ENCODE data around the gene DOK1.
A peak's percentile ranks its signal among the peaks of the same experiment; 100 is the strongest.
"Not testable (repeated sequence)": the region's sequence is repeated elsewhere in the genome, so short reads cannot be mapped to it uniquely, and the experiment has no call there.

Gene DOK1

DNA sequence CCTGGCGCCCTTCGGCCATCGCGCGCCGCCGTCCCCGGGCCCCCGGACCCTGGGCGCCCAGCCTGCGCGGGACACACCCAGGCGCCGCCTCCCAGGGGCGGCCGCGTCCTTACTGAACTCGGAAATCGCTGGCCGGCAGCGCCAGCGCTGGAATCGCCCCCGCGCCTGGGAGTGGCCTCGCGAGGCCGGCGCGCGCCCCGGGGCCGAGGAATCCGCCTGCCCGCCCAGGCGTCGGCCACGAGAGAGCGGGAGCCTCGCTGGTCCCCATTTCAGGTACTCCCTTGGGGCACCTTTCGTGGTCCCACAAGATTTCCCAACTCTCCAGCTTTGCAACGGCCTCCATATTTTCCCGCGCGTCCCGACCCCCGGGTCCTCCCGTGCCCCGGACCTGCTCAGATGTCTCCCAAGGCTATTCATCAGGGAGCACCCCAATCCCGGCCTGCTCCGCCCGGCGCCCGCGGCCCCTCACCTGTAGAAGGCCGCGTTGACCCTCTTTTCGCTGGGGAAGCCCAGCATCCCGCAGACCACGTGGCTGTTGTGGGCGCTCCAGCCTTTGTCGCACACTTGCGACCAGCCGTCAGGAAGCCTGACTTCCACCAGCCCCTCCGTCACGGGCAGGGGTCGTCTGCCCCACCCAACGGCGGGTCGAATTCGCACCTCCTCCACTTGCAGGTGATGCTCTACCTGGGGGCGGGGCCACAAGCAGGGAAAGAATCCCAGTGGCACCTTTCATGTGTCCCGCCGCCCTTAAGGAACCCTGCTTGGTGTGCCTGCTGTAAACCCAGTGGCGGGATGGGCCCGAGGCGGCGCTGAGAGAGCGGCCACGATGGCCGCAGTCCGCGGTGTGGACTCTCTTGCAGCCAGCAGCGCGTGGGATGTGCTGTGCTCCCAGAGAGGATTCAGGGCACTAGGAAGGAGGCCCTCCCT is 5.4 kb upstream of the DOK1 start:
- DNase-seq = peak; percentile 69

DNA sequence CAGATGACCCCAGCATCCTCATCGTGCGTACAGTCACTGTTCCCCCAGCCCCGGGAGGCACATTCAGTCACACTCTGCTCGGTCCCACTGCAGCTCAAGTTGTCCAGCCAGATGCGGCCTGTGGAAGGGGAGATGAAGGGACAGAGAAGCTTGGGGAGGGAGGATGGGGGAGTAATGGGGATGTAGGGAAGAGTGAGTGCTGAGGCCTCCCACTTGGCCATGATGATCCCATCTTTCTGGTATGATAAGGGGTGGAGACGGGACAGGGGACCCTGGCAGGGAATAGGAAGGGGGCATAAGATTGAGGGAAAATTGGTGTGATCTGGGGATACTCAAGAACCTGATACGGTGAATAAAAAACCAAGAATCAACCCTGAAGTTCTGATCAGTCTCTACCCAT is 4.3 kb upstream of the DOK1 start:
- DNase-seq = no peak

DNA sequence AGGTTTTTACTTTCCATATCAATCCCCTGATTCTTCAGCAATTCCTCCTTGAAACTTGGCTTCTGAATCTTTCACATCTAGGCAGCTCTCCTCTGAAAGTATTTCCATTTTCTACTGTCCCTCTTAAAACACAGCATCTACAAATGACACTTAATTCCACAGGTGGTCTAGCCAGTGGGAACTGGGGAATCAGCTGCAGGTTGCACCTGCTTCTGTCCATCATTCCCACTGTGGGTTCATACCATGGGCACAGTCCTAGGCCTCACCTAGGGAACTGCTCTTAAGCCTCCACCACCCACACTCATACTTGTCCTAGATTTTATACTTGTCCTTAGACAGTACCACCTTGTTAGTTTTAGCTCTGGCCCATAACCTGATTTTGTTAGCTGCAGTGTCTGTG is 3.0 kb upstream of the DOK1 start:
- no peak for DNase-seq

DNA sequence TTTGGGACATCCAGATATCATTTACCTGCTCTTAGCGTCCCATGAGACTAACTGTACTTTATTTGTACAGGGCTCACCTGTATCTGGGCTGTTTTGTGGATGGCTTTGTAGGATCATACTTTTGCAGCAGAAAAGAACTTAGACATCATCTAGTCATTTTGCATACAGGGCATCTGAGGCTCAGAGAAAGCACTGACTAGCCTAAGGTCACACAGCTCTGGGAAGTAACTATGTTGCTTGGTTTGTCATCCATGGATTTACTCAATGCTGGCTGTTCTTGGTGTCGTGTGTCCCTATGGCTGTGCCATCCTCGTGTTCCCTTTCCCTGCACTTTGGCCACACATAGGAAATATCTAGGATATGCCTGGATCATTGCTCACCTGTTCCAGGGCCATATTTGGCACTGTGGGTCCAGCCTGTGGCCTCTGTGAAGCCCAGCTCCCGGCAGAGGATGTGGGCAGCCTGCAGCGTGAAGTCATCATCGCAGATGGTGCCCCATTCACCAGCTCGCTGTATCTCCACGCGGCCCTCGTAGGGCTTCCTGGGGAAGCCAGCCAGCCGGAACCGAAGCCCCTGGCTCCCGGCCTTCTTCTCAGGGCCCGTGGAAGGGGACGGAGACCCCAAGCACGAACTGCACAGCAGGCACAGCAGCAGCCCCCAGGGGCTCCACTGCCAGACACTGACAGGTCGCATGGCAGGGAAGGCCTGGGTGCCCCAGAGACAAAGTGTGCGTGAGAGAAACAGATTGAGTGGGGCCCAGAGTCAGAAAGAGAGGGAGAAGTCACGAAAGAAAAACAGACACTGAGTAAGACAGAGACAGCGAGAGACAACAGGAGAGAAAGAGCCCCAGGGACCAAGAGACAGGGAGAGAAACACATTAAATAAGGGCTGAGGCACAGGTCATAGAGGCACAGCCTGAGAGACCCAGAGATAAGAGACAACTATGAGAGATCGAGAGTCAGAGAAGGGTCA is 2.3 kb upstream of the DOK1 start:
- no peak for DNase-seq

DNA sequence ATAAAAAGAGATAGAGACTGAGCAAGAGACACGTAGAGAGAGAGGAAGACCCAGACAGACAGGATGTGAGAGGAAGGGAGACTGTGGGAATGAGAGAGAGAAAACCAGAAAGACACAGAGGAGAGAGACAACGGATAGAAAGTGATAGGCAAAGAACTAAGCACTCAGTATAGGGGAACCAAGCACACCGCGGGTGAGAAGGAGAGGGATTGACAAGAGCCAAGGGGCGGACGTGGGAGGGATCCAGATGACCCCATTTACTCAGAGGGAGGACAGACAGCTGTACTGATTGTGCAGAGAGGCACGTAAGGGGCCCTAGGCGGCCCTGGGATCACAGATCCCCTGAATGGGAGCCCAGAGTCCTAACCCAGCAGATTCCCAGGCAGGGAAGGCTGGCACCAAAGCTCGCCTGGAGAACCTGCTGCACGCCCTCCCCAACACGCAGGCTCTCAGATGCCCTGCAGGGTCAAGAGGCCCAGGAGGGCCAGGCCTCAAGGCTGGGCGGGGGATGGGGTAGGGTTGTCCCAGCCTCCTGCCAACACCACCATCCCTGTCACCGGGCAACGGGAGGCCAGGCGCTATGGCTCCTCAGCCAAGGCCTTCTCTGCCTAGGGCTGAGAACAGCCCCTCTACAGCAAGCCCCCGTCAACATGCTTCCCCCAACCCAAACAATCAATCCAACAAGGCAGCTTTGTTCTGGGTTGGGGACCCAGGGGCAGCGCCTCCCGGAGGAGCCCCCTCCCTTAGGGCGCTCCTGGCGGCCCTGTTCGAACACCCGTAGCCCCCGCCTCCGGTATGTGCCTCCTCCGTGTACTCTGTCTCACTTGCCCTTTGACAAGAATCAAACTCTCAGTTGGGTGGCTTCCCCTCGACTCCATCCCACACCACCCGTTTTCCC is 1.4 kb upstream of the DOK1 start:
- no peak for DNase-seq

DNA sequence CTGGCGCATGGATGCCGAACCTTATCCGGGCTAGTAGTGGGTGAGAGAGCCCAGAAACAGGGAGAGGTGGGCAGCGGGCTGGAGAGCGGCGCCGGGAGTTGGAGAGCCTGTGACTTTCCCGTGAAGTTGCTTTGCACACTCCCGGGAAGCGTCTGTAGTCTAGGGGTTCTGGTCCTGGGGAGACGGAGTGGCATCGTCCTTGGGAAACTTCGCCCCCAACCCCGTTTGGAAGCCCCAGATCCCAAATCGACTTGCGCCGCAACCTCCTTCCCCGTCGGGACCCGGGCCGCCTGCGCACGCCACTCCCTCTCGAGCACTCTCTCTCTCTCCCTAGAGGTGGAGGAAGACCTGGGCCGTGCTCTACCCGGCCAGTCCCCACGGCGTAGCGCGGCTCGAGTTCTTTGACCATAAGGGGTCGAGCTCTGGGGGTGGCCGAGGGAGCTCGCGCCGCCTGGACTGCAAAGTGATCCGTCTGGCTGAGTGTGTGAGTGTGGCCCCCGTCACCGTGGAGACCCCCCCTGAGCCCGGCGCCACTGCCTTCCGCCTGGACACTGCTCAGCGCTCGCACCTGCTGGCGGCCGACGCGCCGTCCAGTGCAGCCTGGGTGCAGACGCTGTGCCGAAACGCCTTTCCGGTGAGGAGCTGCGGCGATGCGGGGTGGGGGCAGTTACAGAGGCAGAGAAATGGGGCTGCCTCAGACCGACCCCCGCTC is 456 bp downstream of the DOK1 start:
- peak; percentile 44 for DNase-seq

DNA sequence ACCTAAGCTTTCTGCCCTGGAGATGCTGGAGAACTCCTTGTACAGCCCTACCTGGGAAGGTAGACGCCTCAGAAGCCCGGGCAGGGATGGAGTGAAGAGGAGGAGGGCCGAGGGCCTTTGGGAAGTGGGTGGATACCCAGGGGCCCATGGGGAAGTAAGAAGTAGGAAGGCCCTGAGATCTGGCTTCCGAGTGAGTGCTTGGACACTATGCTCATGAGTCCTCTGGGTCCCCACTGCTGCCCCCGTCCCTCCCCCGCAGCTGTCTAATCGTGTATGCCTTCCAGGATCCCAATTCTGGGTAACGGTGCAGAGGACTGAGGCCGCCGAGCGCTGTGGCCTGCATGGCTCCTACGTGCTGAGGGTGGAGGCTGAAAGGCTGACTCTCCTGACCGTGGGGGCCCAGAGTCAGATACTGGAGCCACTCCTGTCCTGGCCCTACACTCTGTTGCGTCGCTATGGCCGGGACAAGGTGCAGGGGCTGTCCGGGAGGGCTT is 1.1 kb downstream of the DOK1 start:
- peak; percentile 66 for DNase-seq

DNA sequence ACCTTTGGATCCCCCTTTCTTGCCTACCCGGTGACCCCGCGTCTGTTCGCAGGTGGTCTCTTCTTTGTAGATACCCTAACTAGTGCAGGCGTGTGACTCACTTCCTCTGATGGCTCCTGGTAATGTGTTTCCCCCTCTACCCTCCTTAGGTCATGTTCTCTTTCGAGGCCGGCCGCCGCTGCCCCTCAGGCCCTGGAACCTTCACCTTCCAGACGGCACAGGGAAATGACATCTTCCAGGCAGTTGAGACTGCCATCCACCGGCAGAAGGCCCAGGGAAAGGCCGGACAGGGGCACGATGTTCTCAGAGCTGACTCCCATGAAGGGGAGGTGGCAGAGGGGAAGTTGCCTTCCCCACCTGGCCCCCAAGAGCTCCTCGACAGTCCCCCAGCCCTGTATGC is 1.6 kb downstream of the DOK1 start:
- no peak for DNase-seq

DNA sequence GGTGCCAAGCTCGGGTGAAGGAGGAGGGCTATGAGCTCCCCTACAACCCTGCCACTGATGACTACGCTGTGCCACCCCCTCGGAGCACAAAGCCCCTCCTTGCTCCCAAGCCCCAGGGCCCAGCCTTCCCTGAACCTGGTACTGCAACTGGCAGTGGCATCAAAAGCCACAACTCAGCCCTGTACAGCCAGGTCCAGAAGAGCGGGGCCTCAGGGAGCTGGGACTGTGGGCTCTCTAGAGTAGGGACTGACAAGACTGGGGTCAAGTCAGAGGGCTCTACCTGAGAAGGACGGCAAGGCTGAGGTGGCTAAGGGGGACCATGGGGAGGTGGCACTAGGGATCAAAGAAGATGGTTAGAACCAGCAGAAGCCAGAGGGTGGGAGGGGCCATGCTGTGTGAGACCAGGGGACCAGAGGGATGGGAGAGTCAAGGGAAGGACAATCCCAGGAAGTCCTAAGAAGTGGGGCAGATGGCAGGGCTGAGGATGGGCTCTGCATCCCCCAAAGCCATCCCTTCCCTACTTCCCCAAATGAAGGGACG is 2.4 kb downstream of the DOK1 start:
- DNase-seq = no peak

DNA sequence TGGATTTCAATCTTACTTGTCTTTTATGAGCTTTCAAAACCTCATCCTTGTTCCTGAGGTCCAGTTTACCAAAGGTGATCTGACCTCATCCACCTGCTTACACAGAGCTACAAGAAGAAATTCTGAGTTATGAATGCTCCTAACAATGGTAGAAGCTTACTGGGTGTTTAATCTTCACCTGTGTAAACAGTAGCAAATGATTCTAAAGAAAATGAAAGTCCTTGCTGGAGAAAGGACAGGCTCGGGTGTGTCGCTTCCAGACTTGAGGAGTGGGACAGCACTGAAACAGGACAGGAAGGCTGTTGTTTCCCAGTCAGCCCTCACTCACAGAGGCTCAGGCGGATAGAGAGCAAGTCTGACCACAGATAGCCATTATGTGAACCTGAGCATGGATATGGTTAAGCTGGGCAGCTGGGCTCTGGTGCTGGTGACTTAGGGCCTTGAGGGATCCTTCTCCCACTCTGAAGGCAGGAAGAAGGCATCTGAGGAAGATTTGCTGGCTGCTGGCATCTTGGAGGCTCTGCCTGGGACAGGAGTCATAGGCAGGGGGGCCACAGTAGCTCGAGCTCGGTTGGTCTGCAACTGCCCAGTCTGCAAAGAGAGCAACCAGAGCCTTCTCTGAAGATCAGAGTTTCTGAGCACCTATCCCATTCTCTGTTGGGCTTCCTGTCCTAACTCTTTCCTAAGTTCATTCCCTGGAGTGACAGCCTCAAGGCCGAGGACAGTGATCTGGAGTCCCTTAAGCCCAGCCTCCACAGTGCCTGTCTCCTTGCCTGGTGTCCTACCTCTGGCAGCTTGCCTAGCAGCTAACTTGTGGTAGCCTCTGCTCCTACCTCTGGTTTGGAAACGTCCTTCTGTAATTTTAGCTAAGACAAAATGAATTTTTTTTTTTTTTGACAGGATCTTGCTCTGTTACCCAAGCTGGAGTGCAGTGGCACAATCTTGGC is 4.0 kb downstream of the DOK1 start:
- DNase-seq = no peak

DNA sequence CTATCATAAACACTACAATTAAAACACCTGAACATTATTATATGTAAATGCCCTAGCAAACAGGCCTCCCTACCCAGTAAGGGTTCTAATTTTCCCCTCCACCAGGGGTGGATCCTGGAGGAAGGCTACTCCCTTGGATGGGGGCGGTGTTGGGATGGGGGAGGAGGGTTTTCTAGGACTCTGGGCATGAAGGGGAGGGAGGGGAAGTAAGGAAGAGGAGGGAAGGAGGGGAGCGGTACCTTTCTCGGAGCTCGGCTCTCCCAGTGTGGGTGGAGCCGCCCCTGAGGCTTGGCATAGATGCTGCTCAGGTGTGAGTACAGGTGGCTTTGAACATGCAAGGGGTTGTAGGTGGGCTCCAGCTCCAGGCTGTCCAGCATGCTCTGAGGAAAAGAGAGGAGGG is 5.4 kb downstream of the DOK1 start:
- no peak for DNase-seq

DNA sequence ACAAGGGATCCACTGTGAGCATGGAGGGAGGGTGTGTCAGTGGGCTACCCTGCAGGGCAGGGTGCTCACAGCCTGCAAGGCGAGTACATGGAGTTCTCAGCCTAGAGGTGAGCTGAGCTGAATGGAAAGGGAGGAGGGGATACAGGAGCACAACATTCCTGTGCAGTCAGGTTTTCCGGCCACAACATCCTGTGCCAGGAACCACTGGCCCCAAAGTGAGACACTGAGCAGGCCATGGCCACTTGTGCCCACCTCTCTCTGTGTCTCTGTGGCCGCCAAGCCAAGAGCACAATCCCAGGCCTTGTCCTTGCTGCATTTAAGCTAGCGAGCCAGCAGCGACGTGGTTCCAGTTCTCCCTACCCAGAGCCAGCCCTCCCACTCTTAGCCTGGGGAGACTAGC is 6.1 kb downstream of the DOK1 start:
- DNase-seq = no peak

DNA sequence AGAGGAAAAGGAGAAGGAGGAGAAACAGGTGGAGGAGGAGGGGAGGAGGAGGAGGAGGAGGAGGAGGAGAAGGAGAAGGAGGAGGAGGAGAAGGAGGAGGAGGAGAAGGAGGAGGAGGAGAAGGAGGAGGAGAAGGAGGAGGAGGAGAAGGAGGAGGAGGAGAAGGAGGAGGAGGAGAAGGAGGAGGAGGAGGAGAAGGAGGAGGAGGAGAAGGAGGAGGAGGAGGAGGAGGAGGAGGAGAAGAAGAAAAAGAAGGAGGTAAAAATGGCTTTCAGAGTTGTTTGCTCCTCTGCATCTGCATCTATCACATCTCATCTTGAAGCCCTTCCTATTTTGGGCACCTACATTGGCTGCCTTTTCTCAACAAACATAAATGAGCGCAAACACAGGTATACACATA is 6.5 kb downstream of the DOK1 start:
- not testable (repeated sequence) for DNase-seq

DNA sequence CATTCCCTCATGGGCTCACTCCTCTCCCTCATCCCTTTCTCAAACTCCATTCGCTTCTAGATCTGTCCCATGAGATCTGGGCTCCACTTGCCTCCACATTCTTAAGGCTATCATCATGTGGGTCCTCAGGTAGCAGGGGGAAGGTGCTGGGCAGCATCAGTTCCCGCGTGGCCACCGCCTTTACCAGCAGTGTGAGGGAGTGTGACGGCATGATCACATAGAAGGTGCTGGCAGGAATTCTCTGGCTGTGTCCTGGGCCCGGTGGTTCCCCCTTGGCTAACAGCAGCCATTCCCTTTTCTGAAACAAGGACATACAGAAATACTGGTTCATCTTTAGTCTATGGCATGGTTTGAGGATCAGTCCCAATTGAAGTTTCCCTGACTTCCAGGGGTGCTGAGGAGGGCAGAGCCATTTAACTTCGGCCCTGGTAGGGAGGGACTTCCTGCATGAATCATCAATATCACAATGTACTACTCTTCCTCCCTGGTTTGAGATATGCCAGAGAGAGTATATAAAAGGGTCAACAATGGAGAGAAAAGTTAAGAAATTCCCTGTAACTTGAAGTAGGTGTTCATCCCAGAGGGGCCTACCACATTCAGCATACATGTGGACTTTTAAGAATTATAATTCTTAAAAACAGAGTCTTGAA is 7.7 kb downstream of the DOK1 start:
- DNase-seq = no peak

DNA sequence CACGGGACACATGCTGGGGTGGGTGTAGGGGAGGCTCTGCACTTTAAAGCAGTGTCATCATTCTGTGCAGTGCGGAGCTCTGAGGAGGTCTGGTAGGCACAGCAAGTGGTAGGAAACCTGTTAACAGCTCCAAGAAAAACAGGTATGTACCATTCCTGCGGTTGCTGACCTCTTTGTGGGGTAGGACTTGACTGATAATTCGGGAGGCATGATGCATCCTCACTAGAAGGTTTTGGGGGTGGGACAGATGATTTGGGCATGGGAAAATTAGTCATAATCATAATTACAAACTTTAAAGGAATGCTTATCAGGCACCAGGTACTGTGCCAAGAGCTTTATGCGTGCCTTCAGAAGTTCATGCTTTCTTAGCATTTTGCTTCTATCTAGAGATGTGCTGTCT is 9.7 kb downstream of the DOK1 start:
- DNase-seq = no peak

DNA sequence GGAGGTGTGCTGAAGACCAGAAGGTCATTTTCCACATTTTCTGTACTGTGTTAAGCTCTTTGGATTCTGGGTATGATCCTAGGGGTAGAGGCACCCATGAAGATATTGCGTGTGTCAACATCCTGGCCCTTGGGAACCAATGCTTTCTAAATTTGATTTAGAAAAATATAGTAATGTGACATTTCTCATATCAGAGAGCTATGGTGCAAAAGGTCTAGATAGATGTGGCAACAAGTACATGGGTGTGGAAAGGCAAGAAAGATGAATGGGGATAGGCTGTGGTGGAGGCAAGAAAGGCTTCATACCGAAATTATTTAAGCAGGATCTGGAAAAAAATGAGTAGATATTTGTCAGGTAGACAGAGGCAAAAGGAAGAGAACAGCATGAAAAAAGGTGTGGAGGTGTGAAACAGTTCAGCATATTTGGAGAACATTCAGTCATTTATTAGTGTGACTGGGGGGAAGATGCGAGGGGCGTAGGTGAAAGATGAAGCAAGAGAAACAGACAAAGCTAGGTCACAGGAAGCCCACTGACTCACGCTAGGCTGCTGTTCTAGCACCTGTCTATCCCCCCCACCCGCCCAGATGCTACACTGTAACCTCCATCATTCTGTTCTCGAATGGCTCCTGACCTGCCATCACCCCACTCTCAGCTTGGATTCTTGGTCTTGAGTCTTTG is 11.7 kb downstream of the DOK1 start:
- peak; percentile 61 for DNase-seq

DNA sequence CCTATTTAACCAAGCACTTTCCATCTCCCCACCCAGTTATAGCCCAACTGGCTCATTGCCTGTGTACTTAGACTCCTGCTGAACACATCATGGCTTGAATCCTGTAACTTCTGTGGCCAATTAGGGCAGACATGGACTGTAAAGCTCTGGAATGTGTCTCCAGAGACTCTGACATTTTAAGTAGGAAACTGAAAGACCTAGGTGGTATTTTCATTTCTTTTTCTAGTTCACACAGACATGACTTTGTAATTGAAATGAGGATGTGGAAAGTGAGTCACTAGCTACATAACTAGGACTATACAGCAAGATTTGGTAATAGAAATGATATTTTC is 12.2 kb downstream of the DOK1 start:
- peak; percentile 89 for DNase-seq

DNA sequence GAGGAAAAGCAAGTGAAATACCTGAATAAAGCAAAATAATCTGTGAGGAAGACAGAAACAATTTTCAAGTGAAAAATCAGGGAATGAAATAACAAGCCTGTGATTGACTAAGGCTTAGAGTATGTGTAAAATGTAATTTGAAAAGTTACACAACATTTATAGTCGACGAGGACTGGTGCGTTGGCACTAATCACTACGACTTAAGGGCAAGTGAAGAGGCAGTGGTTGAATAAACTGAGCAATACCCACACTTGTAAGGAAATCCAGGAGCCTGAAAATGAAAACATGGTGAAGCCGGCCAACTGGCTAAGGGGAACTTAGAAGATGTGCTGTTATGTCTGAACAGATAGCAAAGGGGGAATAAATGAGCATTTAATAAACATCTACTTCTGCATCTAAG is 13.4 kb downstream of the DOK1 start:
- DNase-seq = peak; percentile 74

DNA sequence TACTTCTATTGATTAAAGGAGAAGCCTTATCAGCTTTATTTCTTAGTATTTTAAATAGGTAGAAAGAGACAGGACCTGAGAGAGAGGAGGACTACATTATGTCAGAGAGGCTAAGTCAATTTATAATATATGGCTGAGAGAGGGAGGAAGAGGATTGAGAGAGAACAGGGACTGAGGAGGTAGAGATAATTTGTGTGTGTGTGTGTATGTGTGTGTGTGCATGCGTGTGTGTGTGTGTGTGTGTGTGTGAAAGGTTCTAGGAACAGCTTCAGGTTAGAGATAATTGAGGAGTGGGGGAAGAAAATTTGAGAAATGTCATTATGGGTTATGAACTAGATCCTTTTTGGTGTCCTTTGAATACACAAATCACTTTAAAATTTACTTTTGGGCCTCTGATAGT is 15.2 kb downstream of the DOK1 start:
- DNase-seq = no peak

Measured in inflammatory macrophage treated with lipopolysaccharide for 4 hours (primary cell).